CD14-positive monocyte (primary cell): Measurements from ENCODE around the gene BPI. TPM values are rescaled to one million over a fixed set of nuclear protein-coding genes. Genes with fewer than 3 reads are reported as not detected.

Experiments
- DNase-seq, 3 donors: peaks; one replicate each; pipeline ENCODE4 v3.0.0-alpha.2; 2011 to 2022
- H2AFZ ChIP-seq: 2 replicates; pipeline ENCODE4 v1.6.0; 2012; ENCODE audit warnings: mild to moderate bottlenecking, low read depth, low read length, inconsistent platforms; ENCODE audit not compliant: insufficient read depth, poor library complexity, severe bottlenecking
- H3K27ac ChIP-seq, 2 donors: 1 replicate in 1 of 2; 2 replicates in 1 of 2; pipeline ENCODE4 v1.5.1; 2012 to 2013; ENCODE audit warnings: low read length in 2 of 2, control low read depth in 1 of 2, inconsistent platforms in 1 of 2, low read depth in 1 of 2, mild to moderate bottlenecking in 1 of 2
- H3K27me3 ChIP-seq, 2 donors: one replicate each; pipeline versions ENCODE4 v1.6.0 to v1.6.1; 2011 to 2013; ENCODE audit warnings: low read length in 2 of 2; ENCODE audit not compliant: control insufficient read depth in 2 of 2, insufficient read depth in 2 of 2
- H3K36me3 ChIP-seq, 2 donors: replicated peaks in 1 of 2; 1 replicate in 1 of 2; 2 replicates in 1 of 2; pipeline versions ENCODE4 v1.5.1 to v1.6.1; 2012 to 2013; ENCODE audit warnings: low read length in 2 of 2, control low read depth in 1 of 2, inconsistent platforms in 1 of 2, mild to moderate bottlenecking in 1 of 2; ENCODE audit not compliant: insufficient read depth in 2 of 2, control insufficient read depth in 1 of 2
- H3K4me1 ChIP-seq, 2 donors: 1 replicate in 1 of 2; 2 replicates in 1 of 2; pipeline versions ENCODE4 v1.5.1 to v1.6.1; 2012 to 2013; ENCODE audit warnings: low read length in 2 of 2, control low read depth in 1 of 2, inconsistent platforms in 1 of 2, mild to moderate bottlenecking in 1 of 2, moderate library complexity in 1 of 2; ENCODE audit not compliant: insufficient read depth in 2 of 2, control insufficient read depth in 1 of 2
- H3K4me2 ChIP-seq: replicated peaks from 2 replicates; pipeline ENCODE3; 2012; ENCODE audit warnings: low read length, moderate library complexity, mild to moderate bottlenecking; ENCODE audit not compliant: poor library complexity, severe bottlenecking; ENCODE audit errors: extremely low read depth
- H3K4me3 ChIP-seq, 3 experiments: fragments of 200-600 bp in 1 of 3; sonication (generic) in 1 of 3; replicated peaks in 1 of 3; 1 replicate in 2 of 3; 2 replicates in 1 of 3; pipeline ENCODE4 v1.5.1; 2011 to 2013; ENCODE audit warnings: low read length in 3 of 3, mild to moderate bottlenecking in 3 of 3, control low read depth in 2 of 3, low read depth in 2 of 3, inconsistent platforms in 1 of 3, moderate library complexity in 1 of 3
- H3K79me2 ChIP-seq: 2 replicates; pipeline ENCODE4 v1.6.0; 2012; ENCODE audit warnings: mild to moderate bottlenecking, control low read depth, inconsistent platforms, low read length, moderate library complexity; ENCODE audit not compliant: insufficient read depth
- H3K9ac ChIP-seq: 2 replicates; pipeline ENCODE4 v1.6.0; 2017; ENCODE audit warnings: low read length, mild to moderate bottlenecking; ENCODE audit not compliant: insufficient read depth, poor library complexity, severe bottlenecking
- H3K9me3 ChIP-seq, 2 donors: replicated peaks in 1 of 2; 1 replicate in 1 of 2; 2 replicates in 1 of 2; pipeline versions ENCODE4 v1.5.1 to v1.6.1; 2012 to 2013; ENCODE audit warnings: low read length in 2 of 2, control low read depth in 1 of 2; ENCODE audit not compliant: control insufficient read depth in 1 of 2, insufficient read depth in 1 of 2
- H4K20me1 ChIP-seq: 2 replicates; pipeline ENCODE4 v1.6.0; 2012; ENCODE audit warnings: mild to moderate bottlenecking, low read length, control low read depth, moderate library complexity; ENCODE audit not compliant: insufficient read depth
- H3K27ac Mint-ChIP-seq, 7 donors: one replicate each; pipeline ENCODE4 v1.8.0; 2020; ENCODE audit warnings: mild to moderate bottlenecking in 7 of 7, mixed read lengths in 7 of 7, moderate library complexity in 6 of 7, inconsistent platforms in 2 of 7
- H3K27me3 Mint-ChIP-seq, 3 donors: one replicate each; pipeline ENCODE4 v1.8.0; 2021 to 2022; ENCODE audit warnings: low read depth in 3 of 3, mild to moderate bottlenecking in 3 of 3, mixed read lengths in 3 of 3, moderate library complexity in 3 of 3, inconsistent platforms in 1 of 3
- H3K36me3 Mint-ChIP-seq, 2 donors: one replicate each; pipeline ENCODE4 v1.8.0; 2020; ENCODE audit warnings: mixed read lengths in 2 of 2, inconsistent platforms in 1 of 2, mild to moderate bottlenecking in 1 of 2
- H3K4me1 Mint-ChIP-seq: one replicate; pipeline ENCODE4 v1.8.0; 2020; ENCODE audit warnings: mild to moderate bottlenecking, mixed read lengths
- H3K4me3 Mint-ChIP-seq, 2 donors: one replicate each; pipeline ENCODE4 v1.8.0; 2020; ENCODE audit warnings: mild to moderate bottlenecking in 2 of 2, mixed read lengths in 2 of 2, moderate library complexity in 1 of 2
- H3K9me3 Mint-ChIP-seq, 7 donors: one replicate each; pipeline ENCODE4 v1.8.0; 2020 to 2022; ENCODE audit warnings: mixed read lengths in 7 of 7, mild to moderate bottlenecking in 6 of 7, moderate library complexity in 6 of 7, inconsistent platforms in 2 of 7
- WGBS: methylation state at CpG from one replicate; pipeline ENCODE4 v1.1.5; 2013; ENCODE audit warnings: missing lambda C conversion rate; ENCODE audit not compliant: insufficient coverage; 5-methylcytosine and 5-hydroxymethylcytosine counted together
- intact Hi-C, 2 donors: fragments of 100-400 bp; cut with micrococcal nuclease; formaldehyde crosslinking; loops; one replicate each; pipeline versions ENCODE4 v1.15.0 to v1.15.1; 2023
- polyA plus RNA-seq, 3 donors: library from polyadenylated mRNA; depleted of rRNA in 1 of 3; unstranded in 2 of 3; stranded (reverse) in 1 of 3; fragments of 300-500 nt in 2 of 3; fragments of >200 nt in 1 of 3; fragmentation: Illumina TruSeq in 2 of 3; gene quantifications; 1 replicate in 2 of 3; 2 replicates in 1 of 3; pipeline ENCODE4 v1.2.3, GENCODE V29; 2012 to 2021
- TF ChIP-seq, protein P1 (sequence below): fragments of 200-600 bp; IDR thresholded peaks from one replicate; pipeline ENCODE4 v1.8.0; 2022; ENCODE audit warnings: antibody characterized with exemption, mild to moderate bottlenecking

Gene BPI
- polyA plus RNA-seq, 3 donors = 8.2 to 9.0 (median 8.7) TPM

GRCh38 chr20:38266426-38266825 lies 37.5 kb upstream of the BPI start:
- H3K36me3 Mint-ChIP-seq = no peaks in the 10 kb centered on the region
- peak overlapping the region in 1 of 7 donors; percentile 1 for H3K27ac Mint-ChIP-seq
- H3K4me1 Mint-ChIP-seq = peaks cover 14% of the 10 kb centered on the region
- intact Hi-C loops = no loop called here
- Histone ChIP-seq H3K4me2 (no peak overlapping the region), H3K79me2 (no peaks in the 10 kb centered on the region), H3K9me3 (no peaks in the 10 kb centered on the region), H3K27me3 (peaks cover 7 to 22% of the 10 kb centered on the region in 2 donors), H3K9ac (no peak overlapping the region), H2AFZ (no peak overlapping the region), H3K36me3 (no peaks in the 10 kb centered on the region), H4K20me1 (no peaks in the 10 kb centered on the region), H3K27ac (no peak overlapping the region), H3K4me3 (no peak overlapping the region), H3K4me1 (peaks cover 14 to 20% of the 10 kb centered on the region in 2 donors)
- H3K9me3 Mint-ChIP-seq = peaks cover 0 to 7% (median 3%) of the 10 kb centered on the region in 7 donors
- TF ChIP-seq, protein P1, sequence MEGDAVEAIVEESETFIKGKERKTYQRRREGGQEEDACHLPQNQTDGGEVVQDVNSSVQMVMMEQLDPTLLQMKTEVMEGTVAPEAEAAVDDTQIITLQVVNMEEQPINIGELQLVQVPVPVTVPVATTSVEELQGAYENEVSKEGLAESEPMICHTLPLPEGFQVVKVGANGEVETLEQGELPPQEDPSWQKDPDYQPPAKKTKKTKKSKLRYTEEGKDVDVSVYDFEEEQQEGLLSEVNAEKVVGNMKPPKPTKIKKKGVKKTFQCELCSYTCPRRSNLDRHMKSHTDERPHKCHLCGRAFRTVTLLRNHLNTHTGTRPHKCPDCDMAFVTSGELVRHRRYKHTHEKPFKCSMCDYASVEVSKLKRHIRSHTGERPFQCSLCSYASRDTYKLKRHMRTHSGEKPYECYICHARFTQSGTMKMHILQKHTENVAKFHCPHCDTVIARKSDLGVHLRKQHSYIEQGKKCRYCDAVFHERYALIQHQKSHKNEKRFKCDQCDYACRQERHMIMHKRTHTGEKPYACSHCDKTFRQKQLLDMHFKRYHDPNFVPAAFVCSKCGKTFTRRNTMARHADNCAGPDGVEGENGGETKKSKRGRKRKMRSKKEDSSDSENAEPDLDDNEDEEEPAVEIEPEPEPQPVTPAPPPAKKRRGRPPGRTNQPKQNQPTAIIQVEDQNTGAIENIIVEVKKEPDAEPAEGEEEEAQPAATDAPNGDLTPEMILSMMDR = no peak
- H3K27me3 Mint-ChIP-seq = peaks cover 19 to 30% (median 24%) of the 10 kb centered on the region in 3 donors
- no peak for DNase-seq
- H3K4me3 Mint-ChIP-seq = no peak overlapping the region
- no CpG with 5 or more reads among the region's 2 CpGs for WGBS

DNA sequence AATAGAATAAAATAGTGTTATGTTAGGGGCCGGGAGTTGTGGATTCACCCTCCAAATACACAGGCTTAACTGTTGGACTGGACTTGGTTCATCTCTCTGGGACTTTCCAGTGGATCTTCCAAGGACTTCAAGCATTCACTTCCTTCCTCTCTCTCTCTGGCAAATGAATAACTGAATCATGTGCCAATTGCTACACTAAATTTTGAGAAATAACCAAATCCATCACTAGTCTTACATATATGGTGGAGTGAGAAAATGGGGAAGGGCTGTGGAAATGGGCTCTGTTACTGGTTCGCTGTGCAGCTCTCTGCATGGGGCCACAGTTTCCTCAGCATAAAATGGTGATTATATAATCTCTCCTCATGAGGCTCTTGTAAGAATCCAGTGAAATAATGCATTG lies 36.7 kb upstream of the BPI start:
- peak overlapping the region in 1 of 7 donors; percentile 47 for H3K27ac Mint-ChIP-seq
- H3K36me3 Mint-ChIP-seq = no peaks in the 10 kb centered on the region
- no peak overlapping the region for H3K4me2 ChIP-seq
- H3K27me3 Mint-ChIP-seq = peaks cover 13 to 26% (median 19%) of the 10 kb centered on the region in 3 donors
- peaks cover 0 to 5% (median 4%) of the 10 kb centered on the region in 7 donors for H3K9me3 Mint-ChIP-seq
- peaks cover 14 to 20% of the 10 kb centered on the region in 2 donors for H3K4me1 ChIP-seq
- no peak overlapping the region for H3K4me3 Mint-ChIP-seq
- H3K79me2 ChIP-seq = no peaks in the 10 kb centered on the region
- peaks cover 14% of the 10 kb centered on the region for H3K4me1 Mint-ChIP-seq
- no peak overlapping the region for H3K4me3 ChIP-seq
- H3K36me3 ChIP-seq = no peaks in the 10 kb centered on the region
- no peaks in the 10 kb centered on the region for H3K9me3 ChIP-seq
- no peak overlapping the region for H3K27ac ChIP-seq
- no CpG with 5 or more reads among the region's 2 CpGs for WGBS
- DNase-seq = peak in 2 of 3 donors; percentile 20 to 84
- peaks cover 0 to 15% of the 10 kb centered on the region in 2 donors for H3K27me3 ChIP-seq
- H3K9ac ChIP-seq = no peak overlapping the region
- H4K20me1 ChIP-seq = no peaks in the 10 kb centered on the region
- intact Hi-C loops = no loop called here
- H2AFZ ChIP-seq = no peak overlapping the region
- TF ChIP-seq, protein P1 = no peak
